ENCODE data around the gene GPN3.
"Not testable (repeated sequence)": the region's sequence is repeated elsewhere in the genome, so short reads cannot be mapped to it uniquely, and the experiment has no call there.

GPN3 gene

DNA sequence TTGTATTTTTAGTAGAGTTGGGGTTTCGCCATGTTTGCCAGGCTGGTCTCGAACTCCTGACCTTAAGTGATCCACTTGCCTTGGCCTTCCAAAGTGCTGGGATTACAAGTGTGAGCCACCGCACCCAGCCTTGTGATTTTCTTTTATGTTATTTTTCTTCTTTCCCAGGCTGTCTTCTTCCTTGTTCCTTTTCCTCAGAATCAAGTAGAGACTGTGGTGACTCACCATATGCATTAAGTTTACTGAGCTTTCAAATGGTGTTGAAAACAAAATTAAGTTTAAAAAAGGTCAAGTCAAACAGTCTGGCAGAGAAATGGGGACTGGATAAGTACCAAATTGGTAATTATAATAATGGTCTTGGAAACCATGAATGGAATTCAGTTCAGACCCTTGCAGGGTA, 23.6 kb downstream of the GPN3 start:
- DNase-seq (ENCODE audit: low spot score) = no peak

DNA sequence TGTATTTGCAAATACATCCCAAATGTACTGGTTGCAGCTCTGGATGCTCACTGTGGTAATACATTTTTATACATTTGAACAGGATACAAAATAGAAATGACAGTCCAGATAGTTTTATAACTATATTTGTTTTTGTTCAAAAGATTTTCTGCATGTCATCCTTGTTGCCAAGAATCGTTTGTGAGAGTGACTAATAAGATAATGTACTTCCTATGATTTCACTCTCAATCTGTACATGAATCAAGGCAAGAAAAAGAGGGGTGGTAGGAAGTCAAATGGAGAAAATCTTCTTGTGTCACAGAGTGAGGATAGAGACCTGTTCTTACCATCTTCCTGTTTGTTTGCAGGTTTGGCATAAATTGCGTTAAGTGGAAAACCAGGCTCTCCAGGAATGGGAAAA, 31.8 kb downstream of the GPN3 start:
- no peak for DNase-seq (ENCODE audit: low spot score)

DNA sequence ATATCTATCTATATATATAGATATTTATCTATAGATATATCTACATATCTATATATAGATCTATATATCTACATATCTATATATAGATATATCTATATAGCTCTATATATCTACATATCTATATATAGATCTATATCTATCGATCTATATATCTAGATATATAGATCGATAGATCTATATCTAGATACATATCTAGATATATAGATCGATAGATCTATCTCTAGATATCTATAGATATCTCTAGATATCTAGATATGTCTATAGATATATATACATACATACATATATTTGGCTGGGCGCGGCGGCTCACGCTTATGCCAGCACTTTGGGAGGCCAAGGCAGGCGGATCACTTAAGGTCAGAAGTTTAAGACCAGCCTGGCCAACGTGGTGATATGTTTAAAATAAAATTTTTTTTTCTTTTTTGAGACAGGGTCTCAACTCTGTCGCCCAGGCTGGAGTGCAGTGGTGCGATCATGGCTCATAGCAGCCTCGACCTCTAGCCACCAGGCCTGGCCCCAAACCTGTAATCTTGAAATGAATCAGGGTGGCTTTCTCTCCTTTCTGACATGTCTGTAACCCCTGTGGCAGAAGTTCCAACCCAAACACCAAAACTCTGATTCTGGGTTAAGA, 36.0 kb downstream of the GPN3 start:
- no peak for DNase-seq (ENCODE audit: low spot score)

DNA sequence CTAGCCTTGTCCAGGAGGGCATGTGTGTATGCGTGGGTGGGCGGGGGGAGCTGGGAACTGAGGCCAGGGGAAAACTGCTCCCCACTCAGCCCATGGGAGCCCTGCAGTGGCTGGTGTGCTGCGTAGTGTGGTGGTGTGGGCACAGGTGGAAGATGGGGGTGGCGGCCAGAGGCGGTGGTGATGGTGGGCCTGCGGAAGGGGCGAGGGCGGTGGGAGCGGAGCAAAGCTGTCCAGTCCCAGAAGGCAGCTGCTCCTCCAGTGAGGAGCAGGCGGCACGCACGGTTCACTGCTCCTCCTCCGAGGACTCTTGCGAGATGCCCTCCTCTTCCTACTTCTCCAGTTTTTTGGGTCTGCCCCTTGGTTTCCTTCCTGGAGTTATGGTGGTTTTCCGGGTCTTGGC, 38.4 kb downstream of the GPN3 start:
- DNase-seq (ENCODE audit: low spot score) = not testable (repeated sequence)

DNA sequence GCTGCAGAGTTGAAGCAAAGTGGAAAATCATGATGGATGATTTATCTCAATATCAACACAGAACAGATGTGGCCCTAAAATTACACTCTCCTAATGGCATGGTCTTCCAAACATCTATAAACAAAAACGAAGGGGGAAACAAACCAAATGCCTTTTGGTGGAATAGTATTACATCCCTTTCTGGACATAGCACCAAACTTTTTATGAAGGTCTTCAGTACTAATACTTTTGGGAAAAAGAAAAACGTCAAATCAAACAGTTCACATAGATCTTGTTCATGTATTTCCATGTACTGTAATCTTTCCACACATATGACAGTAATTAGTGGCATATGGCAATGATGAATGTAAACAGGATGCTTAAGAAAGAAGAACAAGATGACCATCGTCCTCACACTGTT, 41.7 kb downstream of the GPN3 start:
- no peak for DNase-seq (ENCODE audit: low spot score)

DNA sequence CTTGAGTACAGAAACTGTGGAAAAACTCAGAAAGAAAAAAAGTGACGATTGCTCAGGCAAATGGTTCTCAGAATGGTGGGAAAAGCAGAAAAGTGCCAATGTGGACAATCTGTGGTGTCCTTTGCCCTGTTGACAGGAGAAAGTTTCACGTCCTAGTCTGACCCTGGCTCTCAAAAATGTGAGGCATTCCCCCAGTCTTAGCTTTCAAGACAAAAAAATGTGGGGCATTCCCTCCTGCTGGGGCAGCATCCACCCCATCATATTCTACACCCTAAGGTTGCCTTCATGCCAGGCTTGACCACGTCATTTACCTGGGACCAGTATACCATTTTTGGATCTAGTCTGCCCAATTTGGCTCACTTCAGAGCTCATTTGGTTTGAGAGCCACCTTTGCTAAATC, 43.8 kb downstream of the GPN3 start:
- no peak for DNase-seq (ENCODE audit: low spot score)

DNA sequence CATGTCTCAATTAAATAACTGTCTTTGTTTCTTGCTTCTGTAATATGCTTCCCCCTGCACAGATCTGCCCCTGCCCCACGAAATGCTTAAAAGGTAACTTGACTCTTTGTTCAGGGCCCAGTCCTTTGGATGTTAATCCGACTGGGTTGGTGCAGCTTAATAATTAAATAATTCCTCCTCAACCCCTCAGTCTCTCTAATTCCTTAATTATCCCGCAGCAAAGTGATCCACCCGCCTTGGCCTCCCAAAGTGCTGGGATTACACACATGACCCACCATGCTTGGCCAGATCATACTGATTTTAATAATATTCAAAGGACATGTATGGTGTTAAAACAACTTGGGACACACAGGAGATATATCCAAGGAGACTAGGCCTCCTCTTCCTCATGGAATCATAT, 46.4 kb downstream of the GPN3 start:
- DNase-seq (ENCODE audit: low spot score) = no peak

DNA sequence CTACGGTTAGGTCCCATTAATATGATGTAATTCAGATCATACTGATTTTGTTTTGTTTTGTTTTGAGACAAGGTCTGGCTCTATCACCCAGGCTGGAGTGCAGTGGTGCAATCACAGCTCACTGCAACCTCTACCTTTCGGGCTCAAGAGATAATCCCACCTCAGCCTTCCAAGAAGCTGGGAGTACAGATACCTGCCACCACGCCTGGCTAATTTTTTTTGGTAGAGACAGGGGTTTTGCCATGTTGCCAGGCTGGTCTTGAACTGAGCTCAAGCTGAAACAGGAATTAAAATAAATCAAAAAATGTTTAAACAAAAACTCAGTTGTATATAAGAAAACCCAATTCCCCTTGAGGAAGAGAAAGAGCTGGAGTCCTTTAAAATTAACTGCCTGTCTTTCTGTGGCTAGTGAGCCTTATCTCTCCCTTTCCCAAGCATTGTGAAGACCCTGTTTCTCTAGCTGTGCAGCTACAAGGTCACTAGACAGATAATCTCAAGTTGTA, 46.8 kb downstream of the GPN3 start:
- DNase-seq (ENCODE audit: low spot score) = no peak

DNA sequence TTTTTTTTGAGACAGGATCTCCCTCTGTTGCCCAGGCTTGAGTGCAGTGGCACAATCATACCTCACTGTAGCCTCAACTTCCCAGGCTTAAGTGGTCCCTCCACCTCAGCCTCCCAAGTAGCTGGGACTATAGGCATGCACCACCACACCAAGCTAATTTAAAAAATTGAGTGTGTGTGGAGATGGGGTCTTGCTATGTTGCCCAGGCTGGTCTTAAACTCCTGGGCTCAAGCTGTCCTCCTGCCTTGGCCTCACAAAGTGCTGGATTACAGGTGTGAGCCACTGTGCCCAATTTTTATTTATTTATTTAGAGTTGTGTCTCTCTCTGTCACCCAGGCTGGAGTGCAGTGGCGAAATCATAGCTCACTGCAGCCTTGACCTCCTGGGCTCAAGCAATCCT, 47.4 kb downstream of the GPN3 start:
- not testable (repeated sequence) for DNase-seq (ENCODE audit: low spot score)

DNA sequence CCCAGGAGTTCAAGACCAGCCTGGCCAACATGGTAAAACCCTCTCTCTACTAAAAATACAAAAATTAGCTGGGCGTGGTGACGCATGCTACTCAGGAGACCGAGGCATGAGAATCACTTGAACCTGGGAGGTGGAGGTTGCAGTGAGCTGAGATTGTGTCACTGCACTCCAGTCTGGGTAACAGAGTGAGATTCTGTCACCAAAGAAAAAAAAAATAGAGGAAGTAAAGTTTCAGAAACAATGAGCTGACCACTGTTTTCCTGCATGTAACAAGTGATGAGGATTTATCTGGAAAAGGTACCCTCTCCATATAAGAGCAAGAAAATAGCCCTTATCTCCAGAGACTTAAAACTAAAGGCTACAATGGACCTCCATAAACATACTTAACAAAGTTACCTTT, 50.9 kb downstream of the GPN3 start:
- DNase-seq (ENCODE audit: low spot score) = not testable (repeated sequence)

DNA sequence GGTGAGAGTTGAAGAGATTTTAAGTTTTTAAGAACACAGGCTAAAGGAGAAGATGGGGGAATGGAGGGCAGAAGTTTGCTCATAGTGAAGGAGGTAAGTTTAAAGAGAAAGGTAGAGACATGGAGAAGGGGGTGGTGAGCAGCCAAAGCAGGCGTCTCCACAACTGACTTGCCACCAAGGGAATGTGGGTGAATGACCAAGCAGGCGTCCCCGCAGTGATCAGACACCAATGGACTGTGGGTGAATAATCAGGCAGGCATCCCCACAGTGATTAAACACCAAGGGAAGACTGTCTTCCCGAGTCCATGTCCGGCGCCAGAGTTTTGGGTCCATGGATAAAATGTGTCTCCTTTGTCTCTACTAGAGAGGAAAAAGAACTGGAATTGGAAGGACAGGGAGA, 58.0 kb downstream of the GPN3 start:
- DNase-seq (ENCODE audit: low spot score) = not testable (repeated sequence)

DNA sequence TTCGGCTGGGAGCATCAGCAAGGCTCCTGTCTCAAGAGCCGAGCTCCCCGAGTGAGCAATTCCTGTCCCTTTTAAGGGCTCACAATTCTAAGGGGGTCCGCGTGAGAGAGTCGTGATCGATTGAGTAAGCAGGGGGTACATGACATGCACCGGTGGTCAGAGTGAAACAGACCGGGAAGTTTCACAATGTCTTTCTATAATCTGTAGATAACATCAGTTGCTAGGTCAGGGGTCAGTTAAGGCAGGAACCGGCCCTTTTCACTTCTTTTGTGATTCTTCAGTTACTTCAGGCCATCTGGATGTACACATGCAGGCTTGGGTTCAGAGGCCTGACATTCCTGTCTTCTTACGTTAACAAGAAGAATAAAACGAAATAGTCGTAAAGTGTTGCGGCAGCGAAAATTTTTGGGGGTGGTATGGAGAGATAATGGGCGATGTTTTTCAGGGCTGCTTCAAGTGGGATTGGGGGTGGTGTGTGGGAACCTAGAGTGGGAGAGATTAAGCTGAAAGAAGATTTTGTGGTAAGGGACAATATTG, 62.9 kb downstream of the GPN3 start:
- DNase-seq (ENCODE audit: low spot score) = not testable (repeated sequence)

DNA sequence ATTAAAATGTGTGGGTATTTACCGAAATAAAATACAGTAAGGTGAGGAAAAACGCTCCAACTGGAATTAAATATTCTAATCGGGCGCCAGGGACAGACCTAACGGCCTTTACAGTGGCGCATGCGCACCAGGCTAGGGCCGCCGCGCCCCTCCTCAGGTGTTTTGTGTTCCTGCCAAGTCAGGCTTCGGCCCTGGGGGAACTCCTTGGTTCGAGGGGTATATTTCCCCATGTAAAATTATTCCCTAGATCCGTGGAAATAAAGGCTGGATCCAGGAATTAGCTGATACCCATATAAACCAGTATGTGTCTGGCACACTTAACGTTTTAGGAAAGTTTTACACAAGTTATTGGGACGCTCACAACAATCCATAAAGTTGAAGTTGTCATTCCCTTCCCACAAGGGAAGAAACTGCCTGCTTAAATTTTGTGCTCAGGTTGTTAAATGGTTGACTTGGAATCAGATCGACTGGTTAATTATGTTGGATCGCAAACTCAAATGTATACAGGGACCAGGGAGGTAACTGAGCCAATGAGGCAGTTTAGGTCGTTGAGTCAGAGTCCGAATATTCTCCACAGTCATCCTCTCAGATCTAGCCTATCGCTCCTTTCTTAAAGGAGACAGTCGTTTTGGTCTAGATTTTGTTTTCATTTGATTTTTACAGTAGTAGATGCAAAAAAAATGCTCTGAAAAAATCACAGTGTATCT, 63.9 kb downstream of the GPN3 start:
- peak; percentile 90 for DNase-seq (ENCODE audit: low spot score)

DNA sequence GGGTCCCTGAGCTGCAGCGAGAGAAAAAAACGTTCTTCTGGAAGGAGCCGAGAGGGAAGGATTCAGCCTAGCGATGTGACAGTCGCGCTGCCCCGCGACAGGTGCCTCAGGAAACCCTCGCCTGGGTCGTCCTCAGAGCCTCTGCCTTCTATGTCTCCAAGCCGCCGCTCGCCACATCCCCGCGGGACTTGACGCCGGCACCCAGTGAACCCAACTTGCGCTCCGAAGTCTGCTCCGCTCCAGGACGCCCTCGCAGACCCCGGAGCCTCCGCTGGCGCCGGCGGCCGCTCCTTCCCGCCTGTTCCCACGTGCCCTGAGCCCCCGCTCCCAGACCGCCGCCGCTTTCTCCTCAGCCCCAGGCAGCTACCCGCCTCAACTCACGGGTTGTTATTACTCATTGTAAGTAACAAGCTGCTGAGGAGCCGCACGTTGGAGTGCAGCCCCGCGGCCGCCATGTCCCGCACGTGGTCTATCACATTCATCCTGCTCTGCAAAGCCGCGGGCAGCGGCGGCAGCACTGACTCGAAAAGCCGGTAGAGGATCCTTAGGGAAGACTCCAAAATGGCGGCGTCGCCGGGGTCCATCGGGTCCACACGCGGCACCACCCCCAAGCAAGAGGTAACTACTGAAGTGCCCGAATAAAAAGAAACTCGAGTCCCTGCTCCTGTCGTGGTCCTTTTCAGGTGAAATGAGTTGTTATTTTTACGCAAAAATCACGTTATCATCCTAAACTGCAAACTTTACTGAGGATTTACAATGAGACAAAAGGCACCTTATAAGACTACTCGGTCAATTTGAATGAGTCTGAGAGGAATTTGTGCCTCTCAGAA, 64.7 kb downstream of the GPN3 start, which contains the start of gene ANAPC7:
TSS of gene ANAPC7 (minus strand) at position 563 of the 830 bp plus-strand sequence. CDS start at position 482, 81 bp downstream.
- DNase-seq (ENCODE audit: low spot score) = peak; percentile 92

Data from germinal center (tissue), 1 donor.